ENCODE results near the gene PSTK. TPM values are rescaled to one million over a fixed set of nuclear protein-coding genes. Genes with fewer than 3 reads are reported as not detected.

The PSTK gene
- polyA plus RNA-seq, 2 of the 4 experiments (the other 2 are of a cell fraction): 5.3 to 9.0 TPM

DNA sequence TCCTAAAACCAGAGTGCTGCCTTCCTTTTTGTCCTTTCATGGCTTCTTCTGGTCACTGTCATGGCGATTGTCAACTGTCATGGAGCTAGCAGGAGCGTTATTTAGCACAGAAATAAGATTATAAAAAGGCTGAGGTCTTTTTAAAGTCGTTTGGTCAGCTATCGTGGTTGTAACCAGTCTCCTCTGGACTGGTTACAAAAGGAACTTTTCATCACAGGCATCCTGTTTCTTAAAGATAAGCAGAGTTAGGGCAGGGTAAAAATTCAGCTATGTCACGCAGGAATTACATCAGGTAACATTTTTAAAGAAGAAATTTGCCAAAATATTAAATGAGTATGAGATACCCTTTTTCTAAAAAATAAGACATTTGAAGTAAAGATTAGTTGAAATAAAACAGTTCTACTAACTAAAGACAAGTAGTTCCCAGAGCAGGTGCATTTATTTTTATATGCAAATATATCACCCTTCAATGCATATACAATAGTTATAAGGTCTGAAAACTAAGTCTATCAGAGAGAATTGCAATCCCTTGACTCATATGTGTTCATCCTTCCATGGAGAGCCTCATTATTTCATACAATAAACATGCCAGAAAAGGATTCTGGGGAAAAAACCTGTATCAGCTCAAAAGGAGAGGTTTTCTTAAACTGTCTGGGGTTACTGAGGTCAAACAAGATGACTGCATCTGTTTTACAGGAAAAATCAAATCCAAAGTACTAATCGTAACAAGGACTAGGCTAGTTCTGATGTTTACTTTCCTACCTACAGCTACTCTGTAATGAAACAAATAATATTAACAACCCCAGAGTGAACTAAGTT, 48.9 kb upstream of the PSTK start:
- no peak overlapping the region for H3K4me2 ChIP-seq
- no peaks in the 10 kb centered on the region for H3K9me3 ChIP-seq
- POLR2A ChIA-PET: no interaction called here
- FAIRE-seq (no peak), ATAC-seq (no peak), DNase-seq (ENCODE audit: low read depth in 1 of 2, low spot score in 1 of 2) (no peak)
- no peaks in the 10 kb centered on the region for H3K4me1 ChIP-seq
- TF ChIP-seq, protein P1, sequence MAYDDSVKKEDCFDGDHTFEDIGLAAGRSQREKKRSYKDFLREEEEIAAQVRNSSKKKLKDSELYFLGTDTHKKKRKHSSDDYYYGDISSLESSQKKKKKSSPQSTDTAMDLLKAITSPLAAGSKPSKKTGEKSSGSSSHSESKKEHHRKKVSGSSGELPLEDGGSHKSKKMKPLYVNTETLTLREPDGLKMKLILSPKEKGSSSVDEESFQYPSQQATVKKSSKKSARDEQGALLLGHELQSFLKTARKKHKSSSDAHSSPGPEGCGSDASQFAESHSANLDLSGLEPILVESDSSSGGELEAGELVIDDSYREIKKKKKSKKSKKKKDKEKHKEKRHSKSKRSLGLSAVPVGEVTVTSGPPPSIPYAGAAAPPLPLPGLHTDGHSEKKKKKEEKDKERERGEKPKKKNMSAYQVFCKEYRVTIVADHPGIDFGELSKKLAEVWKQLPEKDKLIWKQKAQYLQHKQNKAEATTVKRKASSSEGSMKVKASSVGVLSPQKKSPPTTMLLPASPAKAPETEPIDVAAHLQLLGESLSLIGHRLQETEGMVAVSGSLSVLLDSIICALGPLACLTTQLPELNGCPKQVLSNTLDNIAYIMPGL (CRISPR knock-in tag; IDR thresholded peaks at IDR 0.05; ENCODE audit: borderline replicate concordance): no peak
- no peak for TF ChIP-seq EHMT2 (IDR thresholded peaks at IDR 0.05; ENCODE audit: low read depth)
- H3K27ac ChIP-seq: no peak overlapping the region
- WGBS (ENCODE audit: missing lambda C conversion rate): 79% methylated on average over 6 of the region's 6 CpGs
- no peak overlapping the region for H3K4me3 ChIP-seq
- CTCF ChIA-PET: no interaction called here

DNA sequence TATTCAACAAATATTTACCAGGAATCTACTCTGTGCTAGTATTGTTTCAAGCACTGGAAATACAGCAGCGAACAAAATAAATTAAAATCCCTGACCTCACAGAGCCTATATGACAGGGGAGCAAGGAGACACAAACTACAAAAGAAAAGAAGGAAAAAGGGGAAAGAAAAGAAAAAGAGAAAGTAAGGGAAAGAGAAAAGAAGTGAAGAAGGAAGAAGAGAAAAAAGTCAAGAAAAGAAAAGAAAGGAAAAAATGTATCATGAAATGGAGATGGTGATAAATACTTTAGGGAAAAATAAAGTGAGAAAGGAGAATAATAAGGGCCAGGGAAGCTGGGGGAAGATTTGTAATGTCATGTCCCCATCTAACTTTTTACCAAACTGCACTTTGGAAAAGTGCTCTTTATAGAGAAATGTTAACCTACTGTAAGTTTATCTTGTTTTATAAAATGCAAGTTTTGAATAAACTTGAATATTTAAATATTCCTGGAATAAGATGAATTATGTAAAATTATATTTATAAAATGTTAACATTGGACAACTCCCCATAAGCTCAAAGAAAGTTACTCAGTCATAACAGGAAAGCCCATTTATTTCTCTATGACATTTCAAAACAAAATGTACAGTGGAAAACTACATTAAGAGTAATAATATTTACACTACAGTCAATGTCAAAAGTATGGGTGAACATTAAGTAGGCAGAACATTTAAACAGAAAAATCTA, 40.9 kb upstream of the PSTK start:
- Histone ChIP-seq H3K27ac (no peak overlapping the region), H3K4me1 (no peaks in the 10 kb centered on the region), H3K4me3 (no peak overlapping the region), H3K9me3 (no peaks in the 10 kb centered on the region), H3K4me2 (no peak overlapping the region)
- no peak for ATAC-seq
- FAIRE-seq: peak; percentile 79
- 97% methylated on average over 1 of the region's 1 CpG for WGBS (ENCODE audit: missing lambda C conversion rate)
- no peak for TF ChIP-seq CHD2 (IDR thresholded peaks at IDR 0.05; ENCODE audit: low read length, partially characterized antibody)
- no peak for TF ChIP-seq CHD4 (IDR thresholded peaks at IDR 0.05; ENCODE audit: borderline replicate concordance)
- TF ChIP-seq RFX5 (IDR thresholded peaks at IDR 0.05): no peak
- TF ChIP-seq JUNB (IDR thresholded peaks at IDR 0.05): no peak
- TF ChIP-seq RAD21 (conservative IDR thresholded peaks at IDR 0.05 in 1 of 2, IDR thresholded peaks at IDR 0.05 in 1 of 2): no peak
- no peak for TF ChIP-seq KDM5A (IDR thresholded peaks at IDR 0.05)
- no peak for TF ChIP-seq ZC3H11A (IDR thresholded peaks at IDR 0.05)
- no peak for TF ChIP-seq PHF8 (IDR thresholded peaks at IDR 0.05; ENCODE audit: borderline replicate concordance, low read depth)
- TF ChIP-seq HOXA7 (CRISPR knock-in tag; IDR thresholded peaks at IDR 0.05): no peak
- no peak for TF ChIP-seq SREBF2 (IDR thresholded peaks at IDR 0.05)
- no peak for TF ChIP-seq MAZ (IDR thresholded peaks at IDR 0.05; ENCODE audit: borderline replicate concordance, low read depth, low read length)
- TF ChIP-seq, protein P2, sequence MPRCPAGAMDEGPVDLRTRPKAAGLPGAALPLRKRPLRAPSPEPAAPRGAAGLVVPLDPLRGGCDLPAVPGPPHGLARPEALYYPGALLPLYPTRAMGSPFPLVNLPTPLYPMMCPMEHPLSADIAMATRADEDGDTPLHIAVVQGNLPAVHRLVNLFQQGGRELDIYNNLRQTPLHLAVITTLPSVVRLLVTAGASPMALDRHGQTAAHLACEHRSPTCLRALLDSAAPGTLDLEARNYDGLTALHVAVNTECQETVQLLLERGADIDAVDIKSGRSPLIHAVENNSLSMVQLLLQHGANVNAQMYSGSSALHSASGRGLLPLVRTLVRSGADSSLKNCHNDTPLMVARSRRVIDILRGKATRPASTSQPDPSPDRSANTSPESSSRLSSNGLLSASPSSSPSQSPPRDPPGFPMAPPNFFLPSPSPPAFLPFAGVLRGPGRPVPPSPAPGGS (IDR thresholded peaks at IDR 0.05): no peak
- TF ChIP-seq, protein P3, sequence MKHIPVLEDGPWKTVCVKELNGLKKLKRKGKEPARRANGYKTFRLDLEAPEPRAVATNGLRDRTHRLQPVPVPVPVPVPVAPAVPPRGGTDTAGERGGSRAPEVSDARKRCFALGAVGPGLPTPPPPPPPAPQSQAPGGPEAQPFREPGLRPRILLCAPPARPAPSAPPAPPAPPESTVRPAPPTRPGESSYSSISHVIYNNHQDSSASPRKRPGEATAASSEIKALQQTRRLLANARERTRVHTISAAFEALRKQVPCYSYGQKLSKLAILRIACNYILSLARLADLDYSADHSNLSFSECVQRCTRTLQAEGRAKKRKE (CRISPR knock-in tag; IDR thresholded peaks at IDR 0.05; ENCODE audit: low read depth): no peak
- CTCF ChIA-PET: interaction anchor here (1.4 kb wide), 1 partner anchor 15 kb away, joined by 3 read pairs; the partner anchor contains the start of gene C10orf88
- POLR2A ChIA-PET: no interaction called here
- DNase-seq (ENCODE audit: low read depth in 1 of 2, low spot score in 1 of 2): no peak

DNA sequence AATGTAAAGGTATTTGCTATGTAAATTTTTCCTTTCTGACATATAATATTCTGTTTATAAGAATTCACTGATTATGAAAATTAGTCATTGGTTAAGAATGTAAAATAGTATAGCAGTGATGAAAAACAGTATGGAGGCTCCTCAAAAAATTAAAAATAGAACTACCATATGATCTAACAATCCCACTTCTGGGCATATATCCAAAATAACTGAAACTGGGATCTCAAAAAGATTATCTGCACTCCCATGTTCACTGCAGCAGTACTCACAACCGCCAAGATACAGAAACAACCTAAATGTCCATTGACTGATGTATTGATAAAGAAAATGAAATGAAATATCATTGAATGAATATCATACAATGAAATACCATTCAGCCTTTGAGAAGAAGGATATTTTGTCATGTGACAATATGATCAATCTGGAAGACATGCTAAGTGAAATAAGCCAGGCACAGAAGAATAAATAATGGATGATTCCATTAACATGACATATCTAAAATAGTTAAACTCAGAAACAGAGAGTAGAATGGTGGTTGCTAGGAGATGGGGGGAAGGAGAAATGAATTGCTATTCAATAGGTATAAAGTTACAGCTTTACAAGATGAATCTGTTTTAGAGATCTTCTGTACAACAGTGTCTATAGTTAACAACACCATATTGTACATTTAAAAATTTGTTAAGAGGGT, 40.2 kb upstream of the PSTK start:
- Histone ChIP-seq H3K4me3 (no peak overlapping the region), H3K9me3 (no peaks in the 10 kb centered on the region), H3K4me1 (no peaks in the 10 kb centered on the region), H3K27ac (no peak overlapping the region), H3K4me2 (no peak overlapping the region)
- WGBS (ENCODE audit: missing lambda C conversion rate): 95% methylated on average over 1 of the region's 1 CpG
- TF ChIP-seq, protein P4, sequence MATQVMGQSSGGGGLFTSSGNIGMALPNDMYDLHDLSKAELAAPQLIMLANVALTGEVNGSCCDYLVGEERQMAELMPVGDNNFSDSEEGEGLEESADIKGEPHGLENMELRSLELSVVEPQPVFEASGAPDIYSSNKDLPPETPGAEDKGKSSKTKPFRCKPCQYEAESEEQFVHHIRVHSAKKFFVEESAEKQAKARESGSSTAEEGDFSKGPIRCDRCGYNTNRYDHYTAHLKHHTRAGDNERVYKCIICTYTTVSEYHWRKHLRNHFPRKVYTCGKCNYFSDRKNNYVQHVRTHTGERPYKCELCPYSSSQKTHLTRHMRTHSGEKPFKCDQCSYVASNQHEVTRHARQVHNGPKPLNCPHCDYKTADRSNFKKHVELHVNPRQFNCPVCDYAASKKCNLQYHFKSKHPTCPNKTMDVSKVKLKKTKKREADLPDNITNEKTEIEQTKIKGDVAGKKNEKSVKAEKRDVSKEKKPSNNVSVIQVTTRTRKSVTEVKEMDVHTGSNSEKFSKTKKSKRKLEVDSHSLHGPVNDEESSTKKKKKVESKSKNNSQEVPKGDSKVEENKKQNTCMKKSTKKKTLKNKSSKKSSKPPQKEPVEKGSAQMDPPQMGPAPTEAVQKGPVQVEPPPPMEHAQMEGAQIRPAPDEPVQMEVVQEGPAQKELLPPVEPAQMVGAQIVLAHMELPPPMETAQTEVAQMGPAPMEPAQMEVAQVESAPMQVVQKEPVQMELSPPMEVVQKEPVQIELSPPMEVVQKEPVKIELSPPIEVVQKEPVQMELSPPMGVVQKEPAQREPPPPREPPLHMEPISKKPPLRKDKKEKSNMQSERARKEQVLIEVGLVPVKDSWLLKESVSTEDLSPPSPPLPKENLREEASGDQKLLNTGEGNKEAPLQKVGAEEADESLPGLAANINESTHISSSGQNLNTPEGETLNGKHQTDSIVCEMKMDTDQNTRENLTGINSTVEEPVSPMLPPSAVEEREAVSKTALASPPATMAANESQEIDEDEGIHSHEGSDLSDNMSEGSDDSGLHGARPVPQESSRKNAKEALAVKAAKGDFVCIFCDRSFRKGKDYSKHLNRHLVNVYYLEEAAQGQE (IDR thresholded peaks at IDR 0.05): no peak
- TF ChIP-seq MAZ (IDR thresholded peaks at IDR 0.05; ENCODE audit: borderline replicate concordance, low read depth, low read length) (no peak), RFX5 (IDR thresholded peaks at IDR 0.05) (no peak), ZNF302 (CRISPR knock-in tag; IDR thresholded peaks at IDR 0.05) (no peak), BHLHE40 (IDR thresholded peaks at IDR 0.05; ENCODE audit: low read depth, low read length) (no peak), EHMT2 (IDR thresholded peaks at IDR 0.05; ENCODE audit: low read depth) (no peak), FOXS1 (CRISPR knock-in tag; IDR thresholded peaks at IDR 0.05) (no peak), ZC3H11A (IDR thresholded peaks at IDR 0.05) (no peak), CEBPB (IDR thresholded peaks at IDR 0.05) (no peak)
- TF ChIP-seq, protein P5, sequence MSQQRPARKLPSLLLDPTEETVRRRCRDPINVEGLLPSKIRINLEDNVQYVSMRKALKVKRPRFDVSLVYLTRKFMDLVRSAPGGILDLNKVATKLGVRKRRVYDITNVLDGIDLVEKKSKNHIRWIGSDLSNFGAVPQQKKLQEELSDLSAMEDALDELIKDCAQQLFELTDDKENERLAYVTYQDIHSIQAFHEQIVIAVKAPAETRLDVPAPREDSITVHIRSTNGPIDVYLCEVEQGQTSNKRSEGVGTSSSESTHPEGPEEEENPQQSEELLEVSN (IDR thresholded peaks at IDR 0.05; ENCODE audit: borderline replicate concordance, low read depth): no peak
- ATAC-seq: no peak
- DNase-seq (ENCODE audit: low read depth in 1 of 2, low spot score in 1 of 2): no peak
- FAIRE-seq: no peak
- CTCF ChIA-PET: interaction anchor here (1.4 kb wide), 1 partner anchor 14 kb away, joined by 3 read pairs; the partner anchor contains the start of gene C10orf88
- POLR2A ChIA-PET: no interaction called here

Data from A549 (cell line).